Amniotic stem cell (primary cell): ENCODE data around the gene OR5M10.
"Not testable (repeated sequence)": the region's sequence is repeated elsewhere in the genome, so short reads cannot be mapped to it uniquely, and the experiment has no call there.

Source experiments
- DNase-seq: peaks from one replicate; lab custom pipeline; 2025; lab: John Stamatoyannopoulos, UW

The OR5M10 gene

GRCh38 chr11:56577621-56578020 is at the start of gene OR5M10:
OR5M10 (minus strand) TSS chr11:56577721; CDS start chr11:56577721, 0 bp downstream.
- no peak for DNase-seq

- no peak for DNase-seq
Observed at GRCh38 chr11:56625946-56626345, 48.4 kb upstream of the OR5M10 start.

- DNase-seq: no peak
Observed at GRCh38 chr11:56624661-56625110, 47.2 kb upstream of the OR5M10 start.

- no peak for DNase-seq
Observed at GRCh38 chr11:56611174-56611573, 33.7 kb upstream of the OR5M10 start.

GRCh38 chr11:56592088-56592717 is 14.7 kb upstream of the OR5M10 start:
- DNase-seq: not testable (repeated sequence)

- no peak for DNase-seq
Observed at GRCh38 chr11:56558574-56558973, 18.9 kb downstream of the OR5M10 start.

- DNase-seq: not testable (repeated sequence)
Observed at GRCh38 chr11:56554691-56555090, 22.8 kb downstream of the OR5M10 start.

- DNase-seq: no peak
Observed at GRCh38 chr11:56545531-56545930, 32.0 kb downstream of the OR5M10 start.

- no peak for DNase-seq
Observed at GRCh38 chr11:56543739-56544138, 33.8 kb downstream of the OR5M10 start.

- no peak for DNase-seq
Observed at GRCh38 chr11:56543157-56543556, 34.4 kb downstream of the OR5M10 start, which contains the start of gene OR5M11. OR5M11 (minus strand) TSS chr11:56543257; CDS start chr11:56543257, 0 bp downstream.

GRCh38 chr11:56533054-56533740 is 44.3 kb downstream of the OR5M10 start:
- DNase-seq: no peak

- DNase-seq: no peak
Observed at GRCh38 chr11:56531856-56532255, 45.7 kb downstream of the OR5M10 start.
